GM18520 (cell line): ENCODE measurements around the gene ASCC2.
A peak's percentile ranks its signal among the peaks of the same experiment; 100 is the strongest.
"Not testable (repeated sequence)": the region's sequence is repeated elsewhere in the genome, so short reads cannot be mapped to it uniquely, and the experiment has no call there.

Experiments
- ATAC-seq: cut with Tn5 transposase; IDR thresholded peaks from one replicate; pipeline ENCODE4 v1.9.1; 2021; ENCODE audit not compliant: unreplicated experiment

ASCC2 gene, protein sequence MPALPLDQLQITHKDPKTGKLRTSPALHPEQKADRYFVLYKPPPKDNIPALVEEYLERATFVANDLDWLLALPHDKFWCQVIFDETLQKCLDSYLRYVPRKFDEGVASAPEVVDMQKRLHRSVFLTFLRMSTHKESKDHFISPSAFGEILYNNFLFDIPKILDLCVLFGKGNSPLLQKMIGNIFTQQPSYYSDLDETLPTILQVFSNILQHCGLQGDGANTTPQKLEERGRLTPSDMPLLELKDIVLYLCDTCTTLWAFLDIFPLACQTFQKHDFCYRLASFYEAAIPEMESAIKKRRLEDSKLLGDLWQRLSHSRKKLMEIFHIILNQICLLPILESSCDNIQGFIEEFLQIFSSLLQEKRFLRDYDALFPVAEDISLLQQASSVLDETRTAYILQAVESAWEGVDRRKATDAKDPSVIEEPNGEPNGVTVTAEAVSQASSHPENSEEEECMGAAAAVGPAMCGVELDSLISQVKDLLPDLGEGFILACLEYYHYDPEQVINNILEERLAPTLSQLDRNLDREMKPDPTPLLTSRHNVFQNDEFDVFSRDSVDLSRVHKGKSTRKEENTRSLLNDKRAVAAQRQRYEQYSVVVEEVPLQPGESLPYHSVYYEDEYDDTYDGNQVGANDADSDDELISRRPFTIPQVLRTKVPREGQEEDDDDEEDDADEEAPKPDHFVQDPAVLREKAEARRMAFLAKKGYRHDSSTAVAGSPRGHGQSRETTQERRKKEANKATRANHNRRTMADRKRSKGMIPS

GRCh38 chr22:29837741-29838598 lies at the start of gene ASCC2:
Gene ASCC2, minus strand, starts transcription at chr22:29838274. Its CDS starts 5,949 bp downstream, at chr22:29832325.
- peak; percentile 84 for ATAC-seq

DNA sequence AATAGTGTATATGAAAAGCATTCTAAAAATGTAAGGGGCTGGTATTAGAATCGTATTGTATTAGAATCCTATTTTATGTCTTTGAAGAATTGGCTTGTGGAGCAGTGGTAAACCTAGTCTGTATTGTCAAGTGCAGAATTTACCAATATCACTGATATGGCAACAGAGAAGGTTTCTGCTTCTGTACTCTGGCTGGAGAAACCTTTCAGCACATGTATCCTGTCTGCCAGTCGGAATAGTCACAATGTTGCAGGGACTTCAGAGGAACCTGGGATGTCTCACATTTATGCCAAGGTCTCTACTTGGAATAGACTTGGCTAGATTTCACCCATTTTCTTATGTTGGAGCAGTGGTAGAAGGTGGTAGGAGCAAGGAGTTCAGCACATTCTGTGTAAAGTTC lies 49.3 kb upstream of the ASCC2 start:
- no peak for ATAC-seq

DNA sequence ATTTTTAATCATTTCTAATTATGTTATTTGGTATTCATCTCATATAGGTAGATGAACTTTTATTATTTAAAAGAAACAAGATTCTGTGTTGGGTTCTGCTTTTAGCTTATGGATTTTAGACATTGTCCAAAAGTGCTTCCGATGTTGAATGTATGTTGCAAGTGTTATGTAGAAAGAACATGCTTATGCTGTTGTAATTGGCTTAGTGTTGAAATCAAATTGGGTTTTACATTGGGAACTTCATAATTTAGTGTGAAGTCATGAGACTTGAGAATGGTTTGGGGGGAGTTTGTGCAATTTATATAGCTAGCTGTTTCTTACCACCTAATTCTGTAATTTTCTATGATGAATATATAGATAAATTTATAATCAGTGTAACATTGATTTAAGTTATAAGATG lies 48.5 kb upstream of the ASCC2 start:
- ATAC-seq: no peak

- ATAC-seq: no peak
These were observed 47.5 kb upstream of the ASCC2 start for GRCh38 chr22:29885610-29886009.

GRCh38 chr22:29883775-29884097 lies 45.7 kb upstream of the ASCC2 start:
- no peak for ATAC-seq

- peak; percentile 65 for ATAC-seq
These were observed 45.1 kb upstream of the ASCC2 start, which contains the start of gene MTMR3 for GRCh38 chr22:29883045-29883774. Gene MTMR3, plus strand, starts transcription at chr22:29883174. Its CDS starts 87,886 bp downstream, at chr22:29971060.

GRCh38 chr22:29882716-29883044 lies 44.6 kb upstream of the ASCC2 start:
- ATAC-seq: no peak

DNA sequence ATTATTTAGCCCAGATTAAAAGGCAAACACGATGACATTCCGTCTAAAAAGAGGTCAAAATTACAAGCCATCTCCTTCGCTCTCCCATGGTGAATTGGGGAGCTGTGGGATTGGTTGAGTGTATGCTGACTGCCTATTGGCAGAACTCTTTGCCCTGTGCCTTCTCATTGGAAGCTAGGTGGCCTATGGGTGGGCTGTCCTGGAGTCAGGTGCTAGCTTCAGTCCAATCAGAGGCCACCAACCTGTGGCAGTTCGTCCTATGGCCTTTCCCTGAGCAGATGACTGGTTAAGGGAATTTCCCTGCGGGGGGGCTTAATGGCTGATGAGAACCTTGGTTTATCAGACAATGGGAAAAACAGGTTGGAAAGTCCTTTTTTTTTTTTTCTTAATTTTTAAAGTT lies 41.7 kb upstream of the ASCC2 start:
- ATAC-seq: no peak

DNA sequence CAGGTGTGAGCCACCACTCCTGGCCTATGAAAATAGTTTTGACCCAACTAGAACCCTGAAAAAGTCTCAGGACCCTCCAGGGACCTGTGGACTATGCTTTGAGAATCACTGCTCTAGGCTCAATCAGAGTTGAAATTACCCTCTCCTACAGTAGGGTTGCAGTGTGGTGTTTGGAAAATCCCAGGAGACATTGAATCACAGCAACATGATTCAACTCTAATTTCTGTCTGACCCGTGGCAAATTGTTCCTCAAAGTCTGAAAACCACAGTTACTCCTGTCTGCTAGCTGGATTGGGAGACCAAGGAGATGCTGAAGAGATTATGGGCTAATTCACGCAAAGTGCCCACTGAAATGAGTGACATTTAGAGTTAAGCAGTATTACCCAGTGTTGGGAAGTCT lies 39.5 kb upstream of the ASCC2 start:
- no peak for ATAC-seq

DNA sequence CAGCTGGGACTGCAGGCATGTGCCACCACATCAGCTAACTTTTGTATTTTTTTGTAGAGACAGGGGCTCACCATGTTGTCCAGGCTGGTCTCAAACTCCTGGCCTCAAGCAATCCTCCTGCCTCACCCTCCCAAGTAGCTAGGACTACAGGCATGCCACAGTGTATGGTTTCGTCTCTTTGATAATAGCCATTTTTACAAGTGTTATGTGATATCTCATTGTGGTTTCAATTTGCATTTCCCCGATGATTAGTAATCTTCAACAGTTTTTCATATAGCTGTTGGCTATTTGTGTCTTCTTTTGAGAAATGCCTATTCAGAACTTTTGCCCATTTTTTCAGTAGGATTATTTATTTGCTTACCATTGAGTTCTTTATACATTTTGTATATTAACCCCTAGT lies 35.9 kb upstream of the ASCC2 start:
- ATAC-seq: no peak

DNA sequence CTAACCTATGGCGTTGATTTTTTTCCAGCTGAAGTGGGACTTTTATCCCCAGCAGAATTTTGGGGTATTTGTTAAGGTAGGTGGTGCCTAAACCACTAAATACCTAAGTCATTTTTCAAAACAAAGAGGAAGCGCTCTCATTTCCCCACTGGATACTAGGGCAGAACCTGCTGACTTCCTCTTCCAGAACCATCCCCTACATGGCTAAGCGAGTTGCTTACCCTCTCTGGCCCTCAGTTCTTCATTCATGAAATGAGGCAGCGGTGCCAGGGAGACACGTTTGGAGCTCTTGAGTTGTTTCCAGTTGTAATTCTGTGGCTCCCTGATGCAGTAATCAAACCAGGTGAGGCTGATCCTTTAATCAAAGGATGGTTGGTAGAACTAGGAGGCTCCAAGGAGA lies 34.9 kb upstream of the ASCC2 start:
- ATAC-seq: no peak

GRCh38 chr22:29872144-29872893 lies 34.2 kb upstream of the ASCC2 start:
- ATAC-seq: no peak

DNA sequence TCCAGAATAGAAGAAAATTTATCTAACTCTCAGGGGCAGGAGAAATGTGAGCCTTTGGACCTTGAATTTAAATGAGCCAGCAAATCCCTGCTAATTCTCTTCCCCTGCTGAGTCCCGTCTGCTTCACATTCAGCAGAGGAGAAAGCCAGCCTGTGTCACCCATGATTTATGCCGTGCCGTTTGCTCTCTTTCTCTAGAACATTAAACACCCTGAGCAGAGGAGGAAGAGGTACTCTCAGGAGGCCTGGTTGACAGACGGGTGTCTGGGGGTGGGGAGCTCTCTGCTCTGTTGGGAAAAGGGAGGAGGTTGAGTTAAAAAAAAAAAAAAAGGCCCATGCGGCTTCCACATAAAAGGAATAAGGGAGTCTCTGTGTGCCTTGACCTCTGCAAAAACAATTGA lies 33.6 kb upstream of the ASCC2 start:
- ATAC-seq: no peak

DNA sequence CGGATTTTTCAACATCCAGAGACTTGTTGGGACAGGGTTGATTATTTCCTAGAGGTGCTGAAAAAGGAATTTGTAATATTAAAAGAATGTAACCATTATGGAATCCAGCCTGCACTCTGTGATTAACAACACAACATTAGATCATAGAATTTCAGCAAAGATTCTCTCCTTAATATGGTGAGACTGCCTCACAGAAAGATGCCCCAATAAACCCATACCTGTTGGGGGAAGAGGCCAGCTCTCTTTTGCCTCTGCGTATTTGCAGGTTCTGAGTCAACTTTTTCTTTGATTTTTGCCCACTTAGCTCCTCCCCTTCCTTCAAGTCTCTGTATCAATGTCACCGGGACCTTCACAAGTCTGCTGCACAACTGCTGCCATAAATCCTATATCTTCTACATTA lies 32.5 kb upstream of the ASCC2 start:
- no peak for ATAC-seq

DNA sequence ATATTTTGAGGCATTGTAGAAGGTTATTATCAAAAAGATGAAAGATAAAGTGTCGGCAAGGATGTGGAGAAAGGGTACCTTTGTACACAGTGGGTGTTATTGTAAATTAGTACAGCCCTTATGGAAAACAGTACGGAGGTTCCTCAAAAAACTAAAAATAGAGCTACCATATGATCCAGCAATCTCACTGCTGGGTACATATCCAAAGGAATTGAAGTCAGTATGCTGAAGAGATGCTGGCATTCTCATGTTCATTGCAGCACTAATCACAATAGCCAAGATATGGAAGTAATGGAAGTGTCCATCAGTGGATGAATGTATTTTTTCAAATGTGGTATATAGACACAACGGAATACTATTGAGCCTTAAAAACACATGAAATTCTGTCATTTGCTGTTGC lies 29.8 kb upstream of the ASCC2 start:
- ATAC-seq: no peak

- no peak for ATAC-seq
These were observed 29.2 kb upstream of the ASCC2 start for GRCh38 chr22:29867260-29867659.

DNA sequence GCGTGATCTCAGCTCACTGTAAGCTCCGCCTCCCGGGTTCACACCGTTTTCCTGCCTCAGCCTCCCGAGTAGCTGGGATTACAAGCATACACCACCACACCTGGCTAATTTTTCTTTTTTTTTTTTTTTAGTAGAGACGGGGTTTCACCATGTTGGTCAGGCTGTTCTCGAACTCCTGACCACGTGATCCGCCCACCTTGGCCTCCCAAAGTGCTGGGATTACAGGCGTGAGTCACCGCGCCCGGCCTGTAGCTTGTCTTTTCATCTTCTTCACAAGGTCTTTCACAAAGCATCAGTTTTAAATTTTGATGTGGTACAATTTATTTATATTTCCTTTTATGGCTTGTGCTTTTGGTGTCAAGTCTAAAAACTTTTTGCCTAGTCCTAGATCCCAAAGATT lies 27.5 kb upstream of the ASCC2 start:
- not testable (repeated sequence) for ATAC-seq

DNA sequence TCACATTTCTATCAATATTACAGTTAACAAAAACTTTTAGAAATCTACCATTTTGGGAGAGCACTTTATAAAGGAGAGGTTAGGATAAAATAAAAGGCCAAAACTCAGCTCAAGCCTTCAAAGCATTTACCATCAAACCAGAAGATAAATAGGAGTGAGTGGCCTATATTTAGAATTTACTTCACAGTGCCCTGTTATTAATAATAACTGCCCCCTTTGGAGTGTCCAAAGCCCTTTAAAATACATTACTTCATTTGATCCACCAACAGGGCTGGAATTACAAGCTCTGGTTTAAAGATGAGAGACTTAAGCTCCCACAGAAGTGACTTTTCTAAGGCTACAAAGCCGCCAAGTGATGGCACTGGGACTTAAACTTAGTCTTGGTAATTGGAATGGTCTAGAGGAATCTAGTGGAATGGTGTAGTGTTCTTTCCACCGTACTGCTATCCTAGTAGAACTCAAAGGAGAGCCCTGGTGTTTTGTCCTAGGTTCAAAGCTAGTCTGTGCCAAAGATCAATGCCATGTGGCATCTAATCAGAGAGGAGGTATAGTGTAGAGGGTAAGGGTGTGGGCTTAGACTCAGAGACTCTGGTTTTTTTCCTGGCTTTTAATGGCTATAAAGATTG lies 23.7 kb upstream of the ASCC2 start:
- ATAC-seq: no peak

DNA sequence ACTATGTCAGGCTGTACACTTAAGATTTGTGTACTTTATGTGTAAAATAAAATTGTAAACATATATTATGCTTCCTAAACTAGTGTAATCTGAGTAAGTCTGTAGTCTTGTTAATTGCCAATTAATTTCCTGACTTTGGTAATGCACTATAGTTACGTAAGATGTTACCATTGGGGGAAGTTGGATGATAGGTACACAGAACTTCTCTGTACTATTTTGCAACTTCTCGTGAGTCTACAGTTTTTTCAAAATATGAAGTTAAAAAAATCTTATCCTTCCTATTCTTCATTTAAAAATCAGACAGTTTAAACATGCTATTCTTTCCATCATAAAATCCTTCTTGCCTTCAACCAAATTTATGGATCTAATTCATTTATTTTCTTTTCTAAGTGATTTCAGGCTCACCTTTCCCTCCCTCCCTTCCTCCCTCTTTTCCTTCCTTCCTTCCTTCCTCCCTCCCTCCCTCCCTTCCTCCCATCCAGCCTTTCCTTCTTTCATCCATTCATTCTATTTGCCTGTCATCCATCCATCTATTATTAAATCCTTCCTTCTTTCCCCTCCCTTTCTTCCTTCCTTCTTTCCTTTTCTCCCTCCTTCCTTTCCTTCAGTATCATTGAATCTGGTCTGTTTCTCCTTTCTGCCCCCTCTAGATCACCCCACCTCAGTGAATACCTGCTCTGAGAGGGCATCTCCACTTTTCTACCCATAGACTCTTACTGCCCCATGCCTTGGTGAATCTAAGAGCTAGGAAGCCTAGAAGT lies 22.1 kb upstream of the ASCC2 start:
- ATAC-seq: no peak
